Activated CD8-positive, alpha-beta T cell treated with anti-CD3 and anti-CD28 coated beads for 36 hours (primary cell): ENCODE results near the gene PDCD10. TPM values are rescaled to one million over a fixed set of nuclear protein-coding genes. Genes with fewer than 3 reads are reported as not detected.

Experiments
- ATAC-seq: fragments of 200-7000 bp; cut with Tn5 transposase; one replicate; pipeline ENCODE4 v1.10.0; 2021; ENCODE audit warnings: mild to moderate bottlenecking, moderate library complexity
- CTCF ChIA-PET: fragments of 350-600 bp; sonication (Branson Sonifier 250); formaldehyde crosslinking; loops from one replicate; lab custom pipeline; 2021; ENCODE audit warnings: antibody characterized with exemption; lab: Charles Lee
- POLR2A ChIA-PET: fragments of 350-600 bp; sonication (Branson Sonifier 250); formaldehyde crosslinking; loops from one replicate; lab custom pipeline; 2021; ENCODE audit warnings: antibody characterized with exemption; lab: Charles Lee
- DNase-seq: peaks from one replicate; pipeline ENCODE4 v3.0.0-alpha.2; 2020
- H3K27ac Mint-ChIP-seq: one replicate; pipeline ENCODE4 v1.8.0; 2021; ENCODE audit warnings: mild to moderate bottlenecking, mixed read lengths
- H3K27me3 Mint-ChIP-seq: one replicate; pipeline ENCODE4 v1.8.0; 2021; ENCODE audit warnings: mixed read lengths
- H3K36me3 Mint-ChIP-seq: one replicate; pipeline ENCODE4 v1.8.0; 2021; ENCODE audit warnings: low read depth, mixed read lengths
- H3K4me1 Mint-ChIP-seq: one replicate; pipeline ENCODE4 v1.8.0; 2021; ENCODE audit warnings: low read depth, mixed read lengths
- H3K4me3 Mint-ChIP-seq: one replicate; pipeline ENCODE4 v1.8.0; 2021; ENCODE audit warnings: mild to moderate bottlenecking, moderate library complexity, mixed read lengths
- H3K9me3 Mint-ChIP-seq: one replicate; pipeline ENCODE4 v1.8.0; 2021; ENCODE audit warnings: mixed read lengths
- CTCF ChIP-seq: fragments of 200-600 bp; IDR thresholded peaks from one replicate; pipeline ENCODE4 v1.8.0; 2022; ENCODE audit warnings: antibody characterized with exemption, mild to moderate bottlenecking
- intact Hi-C: fragments of 100-400 bp; cut with micrococcal nuclease; formaldehyde crosslinking; loops from one replicate; pipeline ENCODE4 v1.10.0; 2022
- total RNA-seq, 2 experiments: library from RNA; stranded (reverse); gene quantifications; one replicate each; pipeline ENCODE4 v1.2.3, GENCODE V29; 2021

PDCD10 gene
- total RNA-seq, 2 experiments from 2014 or later: 68.9 to 74.0 TPM

- Mint-ChIP-seq H3K27ac (no peak overlapping the region), H3K27me3 (no peaks in the 10 kb centered on the region), H3K4me3 (no peak overlapping the region), H3K36me3 (no peaks in the 10 kb centered on the region), H3K4me1 (peaks cover 8% of the 10 kb centered on the region), H3K9me3 (peaks cover 5% of the 10 kb centered on the region)
- CTCF ChIA-PET: no interaction called here
- DNase-seq (no peak), ATAC-seq (no peak)
- POLR2A ChIA-PET: no interaction called here
- TF ChIP-seq CTCF: no peak
- intact Hi-C loops: no loop called here
Measured at GRCh38 chr3:167776066-167776685, 41.5 kb upstream of the PDCD10 start.

GRCh38 chr3:167773584-167773983, 38.9 kb upstream of the PDCD10 start:
- intact Hi-C loops: no loop called here
- CTCF ChIA-PET: no interaction called here
- no peak for ATAC-seq
- DNase-seq: no peak
- Mint-ChIP-seq H3K36me3 (no peaks in the 10 kb centered on the region), H3K4me1 (peaks cover 8% of the 10 kb centered on the region), H3K27me3 (no peaks in the 10 kb centered on the region), H3K27ac (no peak overlapping the region), H3K9me3 (peaks cover 5% of the 10 kb centered on the region), H3K4me3 (no peak overlapping the region)
- POLR2A ChIA-PET: no interaction called here
- no peak for TF ChIP-seq CTCF

GRCh38 chr3:167772992-167773391, 38.3 kb upstream of the PDCD10 start:
- intact Hi-C loops: no loop called here
- Mint-ChIP-seq H3K9me3 (peaks cover under 1% of the 10 kb centered on the region), H3K27me3 (no peaks in the 10 kb centered on the region), H3K27ac (no peak overlapping the region), H3K4me1 (peaks cover 8% of the 10 kb centered on the region), H3K36me3 (no peaks in the 10 kb centered on the region), H3K4me3 (no peak overlapping the region)
- ATAC-seq (no peak), DNase-seq (no peak)
- POLR2A ChIA-PET: no interaction called here
- CTCF ChIA-PET: no interaction called here
- TF ChIP-seq CTCF: no peak

GRCh38 chr3:167762296-167762695, 27.6 kb upstream of the PDCD10 start:
- CTCF ChIA-PET: no interaction called here

GRCh38 chr3:167761302-167761701, 26.6 kb upstream of the PDCD10 start:
- H3K9me3 Mint-ChIP-seq: peaks cover 8% of the 10 kb centered on the region
- no peak for TF ChIP-seq CTCF
- no peak overlapping the region for H3K27ac Mint-ChIP-seq
- ATAC-seq: no peak
- DNase-seq: no peak
- H3K36me3 Mint-ChIP-seq: no peaks in the 10 kb centered on the region
- no peak overlapping the region for H3K4me3 Mint-ChIP-seq
- peaks cover 3% of the 10 kb centered on the region for H3K27me3 Mint-ChIP-seq
- H3K4me1 Mint-ChIP-seq: no peaks in the 10 kb centered on the region
- intact Hi-C loops: no loop called here
- CTCF ChIA-PET: no interaction called here
- POLR2A ChIA-PET: no interaction called here

More at GRCh38 chr3:167762296-167762695, 27.6 kb upstream of the PDCD10 start:
- DNase-seq: no peak
- peaks cover 3% of the 10 kb centered on the region for H3K27me3 Mint-ChIP-seq
- H3K27ac Mint-ChIP-seq: no peak overlapping the region
- no peaks in the 10 kb centered on the region for H3K4me1 Mint-ChIP-seq
- POLR2A ChIA-PET: no interaction called here
- no peak overlapping the region for H3K4me3 Mint-ChIP-seq
- ATAC-seq: no peak
- H3K9me3 Mint-ChIP-seq: peaks cover 10% of the 10 kb centered on the region
- intact Hi-C loops: no loop called here
- no peak for TF ChIP-seq CTCF
- H3K36me3 Mint-ChIP-seq: no peaks in the 10 kb centered on the region
